SJSA1 (cell line): Measurements from ENCODE around the gene ZNF274. TPM values are rescaled to one million over a fixed set of nuclear protein-coding genes. Genes with fewer than 3 reads are reported as not detected.
"Not testable (repeated sequence)": the region's sequence is repeated elsewhere in the genome, so short reads cannot be mapped to it uniquely, and the experiment has no call there.

Experiments used
- DNase-seq, 2 experiments: peaks; one replicate each; pipeline ENCODE4 v3.0.0-alpha.2; 2015 to 2020; ENCODE audit warnings: low spot score in 2 of 2, low read depth in 1 of 2
- H3K27ac ChIP-seq: fragments of 250-450 bp; sonication (Bioruptor Pico); 2 replicates; pipeline ENCODE4 v1.5.1; 2020; ENCODE audit warnings: mild to moderate bottlenecking, moderate library complexity
- H3K27me3 ChIP-seq: fragments of 250-450 bp; sonication (Bioruptor Pico); replicated peaks from 2 replicates; pipeline ENCODE4 v1.5.1; 2020; ENCODE audit warnings: mild to moderate bottlenecking, moderate library complexity
- H3K36me3 ChIP-seq: fragments of 250-450 bp; sonication (Bioruptor Pico); 2 replicates; pipeline ENCODE4 v1.5.1; 2020; ENCODE audit warnings: mild to moderate bottlenecking
- H3K4me1 ChIP-seq: fragments of 250-450 bp; sonication (Bioruptor Pico); replicated peaks from 2 replicates; pipeline ENCODE4 v1.6.1; 2021; ENCODE audit warnings: mild to moderate bottlenecking
- H3K4me3 ChIP-seq: fragments of 250-450 bp; sonication (Bioruptor Pico); 2 replicates; pipeline ENCODE4 v1.5.1; 2020; ENCODE audit warnings: mild to moderate bottlenecking
- H3K9me3 ChIP-seq: fragments of 250-450 bp; sonication (Bioruptor Pico); replicated peaks from 2 replicates; pipeline ENCODE4 v1.5.1; 2020; ENCODE audit warnings: mild to moderate bottlenecking
- total RNA-seq: library from RNA; depleted of rRNA; stranded (reverse); fragments of >200 nt; shearing (Covaris generic); gene quantifications from 2 replicates; pipeline ENCODE4 v1.2.3, GENCODE V29; 2014; rRNA removed

ZNF274 gene
- total RNA-seq, 1 experiment from 2014 or later, result 5.2 TPM

DNA sequence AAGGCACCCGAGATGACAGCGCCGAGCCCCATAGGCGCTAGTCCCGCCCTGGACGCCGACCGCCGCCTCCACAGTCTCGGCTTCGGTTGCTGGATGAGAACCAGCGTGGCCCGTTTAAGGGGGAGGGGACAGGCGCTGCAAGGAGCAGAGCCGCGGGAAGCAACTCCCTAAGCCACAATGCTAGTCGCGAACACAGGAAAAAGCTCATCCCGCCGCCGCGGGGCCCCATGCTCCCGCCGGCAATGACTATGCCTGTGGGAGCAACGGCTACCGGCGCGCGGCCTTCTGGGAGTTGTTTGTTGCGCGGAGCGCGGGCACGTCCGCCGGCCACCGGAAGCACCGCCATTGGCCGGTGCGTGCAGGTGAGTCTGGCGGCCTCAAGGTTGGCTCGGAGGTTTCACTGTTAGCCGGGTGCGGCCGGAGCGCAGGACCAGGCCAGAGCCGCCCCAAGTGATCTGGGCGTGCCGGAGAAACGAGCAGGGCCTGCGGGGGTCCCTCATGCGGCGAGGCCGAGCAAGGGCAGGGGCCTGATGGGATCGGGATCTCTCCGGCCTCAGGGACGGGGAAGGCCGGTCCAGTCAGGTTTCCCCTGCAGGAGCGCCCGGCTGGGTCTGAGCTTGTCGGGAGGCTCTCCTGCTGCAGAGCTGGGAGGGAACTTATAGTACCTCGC, 45.9 kb downstream of the ZNF274 start, which contains the start of gene ZNF544:
Gene ZNF544, plus strand, starts transcription at position 330 of the 670 bp plus-strand sequence. CDS start 15,110 bp downstream, outside the sequence.
- Histone ChIP-seq H3K36me3 (peaks cover 47% of the 10 kb centered on the region), H3K4me1 (peaks cover 19% of the 10 kb centered on the region), H3K27ac (peak within 1 kb of the TSS; percentile 87), H3K27me3 (no peaks in the 10 kb centered on the region), H3K4me3 (peak within 1 kb of the TSS; percentile 62), H3K9me3 (peaks cover 16% of the 10 kb centered on the region)
- peak; percentile 82 for DNase-seq

DNA sequence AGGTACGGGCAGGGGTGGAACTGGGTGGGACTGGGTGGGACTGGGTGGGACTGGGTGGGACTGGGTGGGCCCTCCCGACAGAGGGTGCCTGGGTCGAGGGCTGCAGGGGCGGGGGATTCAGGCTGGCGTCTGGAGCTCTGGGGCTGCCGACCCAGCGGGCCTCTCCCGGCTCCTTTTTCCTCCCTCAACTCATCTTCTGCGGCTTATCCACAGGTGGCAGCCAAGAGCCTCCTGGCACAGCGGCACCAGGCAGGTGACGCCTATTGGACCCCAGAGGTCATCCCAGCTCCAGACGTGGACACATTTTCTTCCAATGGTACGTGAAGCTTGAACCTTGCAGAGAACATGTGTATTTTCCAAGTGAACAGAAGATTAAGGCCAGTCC, 46.4 kb downstream of the ZNF274 start:
- H3K4me3 ChIP-seq, result peak overlapping the region; percentile 62

DNA sequence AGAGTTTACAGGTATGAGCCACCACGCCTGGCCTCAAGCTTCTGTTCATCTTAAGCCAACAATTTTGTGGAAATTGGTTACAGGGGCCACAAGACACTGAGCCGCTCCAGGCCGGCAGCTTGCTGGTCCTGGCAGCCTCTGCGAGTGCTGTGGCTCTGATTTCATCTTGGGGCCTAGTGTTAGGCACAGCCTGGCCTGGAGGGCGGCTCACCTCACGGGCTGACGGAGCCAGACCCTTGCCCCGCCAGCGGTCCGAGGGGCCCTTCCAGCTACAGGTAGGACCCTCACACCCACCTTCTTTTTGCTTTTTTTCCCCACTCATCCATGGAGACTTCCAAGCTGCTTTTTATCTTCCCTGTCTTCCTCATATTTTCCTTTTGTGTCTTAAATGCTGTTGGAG, 54.5 kb downstream of the ZNF274 start:
- no peak for DNase-seq
- Histone ChIP-seq H3K36me3 (peaks cover 87% of the 10 kb centered on the region), H3K9me3 (peaks cover 15% of the 10 kb centered on the region), H3K4me1 (no peaks in the 10 kb centered on the region), H3K27me3 (no peaks in the 10 kb centered on the region), H3K27ac (no peak overlapping the region), H3K4me3 (no peak overlapping the region)

More for the DNA sequence above, 46.4 kb downstream of the ZNF274 start:
- H3K27me3 ChIP-seq, result no peaks in the 10 kb centered on the region
- H3K9me3 ChIP-seq, result peaks cover 16% of the 10 kb centered on the region
- peaks cover 52% of the 10 kb centered on the region for H3K36me3 ChIP-seq
- peaks cover 19% of the 10 kb centered on the region for H3K4me1 ChIP-seq
- no peak overlapping the region; the same call in 1 of the 2 replicates for H3K27ac ChIP-seq
- no peak for DNase-seq

DNA sequence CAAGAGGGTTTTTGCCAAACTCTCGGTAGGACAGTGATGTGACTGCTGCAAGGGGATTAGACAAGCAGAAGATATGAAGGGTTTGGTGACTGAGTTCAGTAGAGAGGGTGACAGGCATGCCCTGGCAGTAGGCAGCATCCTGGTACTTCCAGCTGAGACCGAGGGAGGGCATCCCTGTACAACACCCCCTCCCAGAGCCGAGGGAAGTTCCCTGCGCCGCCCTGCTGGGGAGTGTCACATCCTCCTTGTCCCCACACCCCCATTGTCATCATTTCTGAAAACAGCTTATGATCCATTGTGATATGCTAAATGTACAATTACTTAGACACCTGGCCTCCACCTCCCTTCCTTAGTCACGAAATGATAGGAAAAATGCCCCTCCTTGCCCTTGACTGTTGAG, 60.5 kb downstream of the ZNF274 start:
- Histone ChIP-seq H3K36me3 (peaks cover 92% of the 10 kb centered on the region), H3K9me3 (peaks cover 20% of the 10 kb centered on the region)
- DNase-seq, result no peak

DNA sequence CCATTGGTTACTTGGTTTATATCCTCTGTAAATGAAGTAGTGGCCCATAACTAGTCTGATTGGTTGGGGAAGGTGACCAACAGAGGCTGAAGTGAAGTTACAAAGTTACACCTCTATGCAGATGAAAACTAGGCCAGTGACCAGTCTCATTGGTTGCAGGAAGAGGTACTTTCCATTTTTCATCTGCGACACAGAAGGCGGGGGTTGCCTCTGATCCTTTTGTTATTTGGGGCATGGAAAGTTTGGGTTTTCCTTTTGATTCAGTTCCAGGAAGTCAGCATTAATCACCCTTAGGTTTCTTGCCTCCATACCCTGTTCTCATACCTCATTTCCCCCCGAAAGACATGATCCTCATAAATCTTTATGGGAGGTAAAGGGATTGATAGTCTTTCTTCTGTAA, 66.0 kb downstream of the ZNF274 start:
- Histone ChIP-seq H3K9me3 (peaks cover 59% of the 10 kb centered on the region), H3K4me3 (no peak overlapping the region), H3K4me1 (no peaks in the 10 kb centered on the region), H3K27me3 (no peaks in the 10 kb centered on the region), H3K27ac (no peak overlapping the region), H3K36me3 (peaks cover 100% of the 10 kb centered on the region)
- no peak for DNase-seq

More for the DNA sequence above, 60.5 kb downstream of the ZNF274 start:
- Histone ChIP-seq H3K4me3 (no peak overlapping the region), H3K27ac (no peak overlapping the region), H3K27me3 (no peaks in the 10 kb centered on the region), H3K4me1 (no peaks in the 10 kb centered on the region)

DNA sequence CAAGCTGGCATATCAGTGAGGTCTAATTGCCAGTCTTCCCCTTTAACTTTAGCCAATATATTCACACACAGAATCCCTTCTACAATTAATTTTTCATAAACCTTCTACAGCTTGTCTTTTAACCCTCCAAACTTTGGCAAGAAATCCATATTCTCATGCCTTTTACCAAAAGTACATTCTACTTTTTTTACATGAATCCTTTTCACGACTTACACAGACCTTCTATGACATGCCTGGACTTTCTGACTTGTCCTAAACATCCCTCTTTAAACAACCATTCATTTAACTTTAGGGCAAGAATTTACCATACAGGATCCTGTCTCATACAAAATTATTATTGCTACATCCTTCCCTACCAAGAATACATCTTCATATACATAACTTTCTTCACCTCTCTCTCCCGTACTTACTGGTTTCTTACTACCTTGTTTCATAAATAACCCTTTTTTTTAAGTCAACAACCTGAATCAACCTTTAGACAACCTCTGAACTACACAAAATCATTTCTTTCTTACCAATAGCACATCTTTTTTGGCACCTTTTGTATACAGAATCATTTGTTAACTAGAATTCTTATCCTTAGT, 69.3 kb downstream of the ZNF274 start:
- H3K9me3 ChIP-seq, result peaks cover 67% of the 10 kb centered on the region
- DNase-seq, result no peak
- H3K4me3 ChIP-seq, result no peak overlapping the region
- H3K27ac ChIP-seq, result no peak overlapping the region
- no peaks in the 10 kb centered on the region for H3K27me3 ChIP-seq
- H3K4me1 ChIP-seq, result no peaks in the 10 kb centered on the region
- H3K36me3 ChIP-seq, result peaks cover 96% of the 10 kb centered on the region

DNA sequence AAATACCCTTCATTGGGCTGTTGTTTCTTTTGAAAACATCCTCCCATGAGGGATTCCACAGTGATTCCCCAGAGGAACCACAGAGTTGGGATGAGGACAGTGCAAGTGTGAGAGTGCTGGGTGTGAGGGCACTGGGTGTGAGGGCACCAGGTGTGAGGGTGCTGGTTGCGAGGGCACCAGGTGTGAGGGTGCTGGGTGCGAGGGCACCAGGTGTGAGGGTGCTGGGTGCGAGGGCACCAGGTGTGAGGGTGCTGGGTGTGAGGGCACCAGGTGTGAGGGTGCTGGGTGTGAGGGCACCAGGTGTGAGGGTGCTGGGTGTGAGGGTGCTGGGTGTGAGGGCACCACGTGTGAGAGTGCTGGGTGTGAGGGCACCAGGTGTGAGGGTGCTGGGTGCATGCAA, 75.4 kb downstream of the ZNF274 start:
- DNase-seq, H3K4me3 ChIP-seq, H3K4me1 ChIP-seq, H3K27ac ChIP-seq, H3K27me3 ChIP-seq: not testable (repeated sequence)
- Histone ChIP-seq H3K36me3 (peaks cover 87% of the 10 kb centered on the region), H3K9me3 (peaks cover 72% of the 10 kb centered on the region)

DNA sequence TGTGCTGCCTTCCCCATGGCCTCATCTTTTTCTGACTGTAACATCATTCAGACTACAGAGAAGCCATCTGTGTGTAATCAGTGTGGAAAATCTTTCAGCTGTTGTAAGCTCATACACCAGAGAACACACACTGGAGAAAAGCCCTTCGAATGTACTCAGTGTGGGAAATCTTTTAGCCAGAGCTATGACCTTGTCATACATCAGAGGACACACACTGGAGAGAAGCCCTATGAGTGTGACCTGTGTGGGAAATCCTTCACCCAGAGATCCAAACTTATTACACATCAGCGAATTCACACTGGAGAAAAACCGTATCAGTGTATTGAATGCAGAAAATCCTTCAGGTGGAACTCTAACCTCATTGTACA, 78.7 kb downstream of the ZNF274 start:
- Histone ChIP-seq H3K27ac (no peak overlapping the region), H3K36me3 (peaks cover 86% of the 10 kb centered on the region), H3K9me3 (peaks cover 76% of the 10 kb centered on the region), H3K4me1 (no peaks in the 10 kb centered on the region), H3K4me3 (no peak overlapping the region), H3K27me3 (no peaks in the 10 kb centered on the region)
- peak in 1 of 2 experiments; percentile 9 for DNase-seq

DNA sequence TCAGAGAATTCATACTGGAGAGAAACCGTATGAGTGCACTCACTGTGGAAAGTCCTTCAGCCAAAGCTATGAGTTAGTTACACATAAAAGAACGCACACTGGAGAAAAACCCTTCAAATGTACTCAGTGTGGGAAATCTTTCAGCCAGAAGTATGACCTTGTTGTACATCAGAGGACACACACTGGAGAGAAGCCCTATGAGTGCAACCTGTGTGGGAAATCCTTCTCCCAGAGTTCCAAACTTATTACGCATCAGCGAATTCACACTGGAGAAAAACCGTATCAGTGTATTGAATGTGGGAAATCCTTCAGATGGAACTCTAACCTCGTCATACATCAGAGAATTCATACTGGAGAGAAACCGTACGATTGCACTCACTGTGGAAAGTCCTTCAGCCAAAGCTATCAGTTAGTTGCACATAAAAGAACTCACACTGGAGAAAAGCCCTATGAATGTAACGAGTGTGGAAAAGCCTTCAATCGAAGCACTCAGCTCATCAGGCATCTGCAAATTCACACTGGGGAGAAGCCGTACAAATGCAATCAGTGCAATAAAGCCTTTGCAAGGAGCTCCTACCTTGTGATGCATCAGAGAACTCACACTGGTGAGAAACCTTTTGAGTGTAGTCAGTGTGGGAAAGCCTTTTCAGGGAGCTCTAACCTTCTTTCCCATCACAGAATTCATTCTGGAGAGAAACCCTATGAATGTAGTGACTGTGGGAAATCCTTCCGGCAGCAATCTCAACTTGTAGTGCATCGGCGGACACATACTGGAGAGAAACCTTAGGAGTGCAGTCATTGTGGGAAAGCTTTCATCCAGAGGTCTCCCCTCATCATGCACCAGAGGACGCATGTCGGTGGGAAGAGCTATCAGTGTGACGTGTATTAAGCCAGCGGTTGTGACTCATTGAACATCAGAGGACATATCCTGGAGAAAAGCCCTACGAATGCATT, 79.4 kb downstream of the ZNF274 start:
- H3K36me3 ChIP-seq, result peaks cover 87% of the 10 kb centered on the region

DNA sequence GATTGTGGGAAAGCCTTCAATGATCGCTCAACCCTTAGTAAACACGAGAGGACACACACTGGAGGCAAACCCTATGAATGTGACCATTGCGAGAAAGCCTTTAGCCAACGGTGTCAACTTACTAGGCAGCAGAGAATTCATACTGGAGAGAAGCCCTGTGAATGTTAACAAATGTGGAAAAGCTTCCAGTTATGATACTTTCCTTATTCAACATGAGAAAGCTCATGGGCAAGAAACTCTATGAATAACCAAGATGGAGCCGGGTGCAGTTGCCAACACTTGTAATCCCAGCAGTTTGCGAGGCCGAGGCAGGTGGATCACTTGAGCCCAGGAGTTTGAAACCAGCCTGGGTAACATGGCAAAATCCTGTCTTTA, 80.0 kb downstream of the ZNF274 start:
- H3K36me3 ChIP-seq, result peaks cover 82% of the 10 kb centered on the region
- no peak overlapping the region for H3K4me3 ChIP-seq
- H3K27ac ChIP-seq, result no peak overlapping the region
- H3K27me3 ChIP-seq, result no peaks in the 10 kb centered on the region
- no peak for DNase-seq
- peaks cover 73% of the 10 kb centered on the region for H3K9me3 ChIP-seq
- H3K4me1 ChIP-seq, result no peaks in the 10 kb centered on the region

More for the DNA sequence above, 79.4 kb downstream of the ZNF274 start:
- Histone ChIP-seq H3K4me1 (no peaks in the 10 kb centered on the region), H3K27ac (no peak overlapping the region), H3K9me3 (peaks cover 77% of the 10 kb centered on the region), H3K27me3 (no peaks in the 10 kb centered on the region), H3K4me3 (no peak overlapping the region)
- DNase-seq, result peak in 1 of 2 experiments; percentile 12

Other genes with a start within 250 kb of the ZNF274 start
- 0.21 TPM in 1 of 2 replicates, not detected in the other for gene ZNF418, start 247.7 kb upstream of the ZNF274 start, total RNA-seq
- 1.8 and 5.2 TPM in 2 replicates for gene ZNF256, start 235.4 kb upstream of the ZNF274 start, total RNA-seq
- not detected in 2 replicates for gene C19orf18, start 208.5 kb upstream of the ZNF274 start, total RNA-seq
- gene ZNF606, start 180.2 kb upstream of the ZNF274 start, total RNA-seq, result 13.1 and 32.0 TPM in 2 replicates
- not detected in 2 replicates for gene ZSCAN1, start 149.0 kb upstream of the ZNF274 start, total RNA-seq
- not detected in 2 replicates for gene ZNF135, start 123.8 kb upstream of the ZNF274 start, total RNA-seq
- gene ZSCAN18, start 84.8 kb upstream of the ZNF274 start, total RNA-seq, result 0.26 TPM in 1 of 2 replicates, not detected in the other
- gene ZNF329, start 32.3 kb upstream of the ZNF274 start, total RNA-seq, result 5.4 and 8.3 TPM in 2 replicates
- gene ZNF544, start 45.9 kb downstream of the ZNF274 start, total RNA-seq, result 42.4 and 50.5 TPM in 2 replicates
- gene ZNF8, start 95.9 kb downstream of the ZNF274 start, total RNA-seq, result 2.5 and 4.1 TPM in 2 replicates
- 44.4 and 59.3 TPM in 2 replicates for gene ERVK3-1, start 122.3 kb downstream of the ZNF274 start, total RNA-seq
- 2.5 and 3.2 TPM in 2 replicates for gene ZSCAN22, start 143.9 kb downstream of the ZNF274 start, total RNA-seq
- gene A1BG, start 170.4 kb downstream of the ZNF274 start, total RNA-seq, result 23.6 and 67.7 TPM in 2 replicates
- gene ZNF497, start 179.7 kb downstream of the ZNF274 start, total RNA-seq, result 0.19 and 1.3 TPM in 2 replicates
- gene ZNF837, start 198.0 kb downstream of the ZNF274 start, total RNA-seq, result 2.5 and 7.0 TPM in 2 replicates
- 1,597 and 2,220 TPM in 2 replicates for gene RPS5, start 204.2 kb downstream of the ZNF274 start, total RNA-seq
- gene RNF225, start 212.6 kb downstream of the ZNF274 start, total RNA-seq, result 0.53 TPM in 1 of 2 replicates, not detected in the other
- gene ZNF584, start 225.6 kb downstream of the ZNF274 start, total RNA-seq, result 9.6 and 13.5 TPM in 2 replicates